ENCODE measurements around the gene OR6C76.
"Not testable (repeated sequence)": the region's sequence is repeated elsewhere in the genome, so short reads cannot be mapped to it uniquely, and the experiment has no call there.

The OR6C76 gene

GRCh38 chr12:55413498-55414388, 12.3 kb upstream of the OR6C76 start:
- H3K4ac ChIP-seq (ENCODE audit: low read depth, low read length); H3K9ac ChIP-seq (ENCODE audit: low read length); H3K27ac ChIP-seq (ENCODE audit: low read depth, low read length); H2BK120ac ChIP-seq (ENCODE audit: insufficient read depth, low read length, poor library complexity); H2BK5ac ChIP-seq (ENCODE audit: low read depth, low read length, poor library complexity); H3K79me2 ChIP-seq (ENCODE audit: control insufficient read depth, insufficient read depth, low read length, poor library complexity); H3K27me3 ChIP-seq (ENCODE audit: insufficient read depth, low read length); H2AK5ac ChIP-seq (ENCODE audit: low read length); H4K12ac ChIP-seq (ENCODE audit: low read depth, low read length); H2AFZ ChIP-seq (ENCODE audit: insufficient read depth, low read length, poor library complexity); H4K8ac ChIP-seq (ENCODE audit: low read depth, low read length); H3K4me2 ChIP-seq (ENCODE audit: low read length); H3K79me1 ChIP-seq (ENCODE audit: low read length); H4K91ac ChIP-seq (ENCODE audit: low read depth, low read length); H3K4me1 ChIP-seq (ENCODE audit: control insufficient read depth in 1 of 2, insufficient read depth in 2 of 2, low read length in 2 of 2); H3K9me3 ChIP-seq (ENCODE audit: insufficient read depth, low read depth, low read length); H3K14ac ChIP-seq (ENCODE audit: low read length); H2BK12ac ChIP-seq (ENCODE audit: low read length); H3K23ac ChIP-seq (ENCODE audit: low read length); H3K18ac ChIP-seq (ENCODE audit: low read length); H3K4me3 ChIP-seq (ENCODE audit: low read depth, low read length); H3K36me3 ChIP-seq (ENCODE audit: control insufficient read depth in 1 of 2, insufficient read depth in 2 of 2, low read length in 2 of 2): not testable (repeated sequence)
- WGBS (ENCODE audit: extremely low coverage, insufficient coverage, insufficient read length), result no CpG with 5 or more reads among the region's 6 CpGs
- DNase-seq, result peak in 1 of 2 donors; percentile 29

GRCh38 chr12:55414396-55414823, 11.6 kb upstream of the OR6C76 start:
- DNase-seq, result peak in 1 of 2 donors; percentile 32
- not testable (repeated sequence) for H3K27ac ChIP-seq (ENCODE audit: low read depth, low read length); H2AK5ac ChIP-seq (ENCODE audit: low read length); H3K4me1 ChIP-seq (ENCODE audit: control insufficient read depth in 1 of 2, insufficient read depth in 2 of 2, low read length in 2 of 2); H2BK12ac ChIP-seq (ENCODE audit: low read length); H4K91ac ChIP-seq (ENCODE audit: low read depth, low read length); H3K23ac ChIP-seq (ENCODE audit: low read length); H4K8ac ChIP-seq (ENCODE audit: low read depth, low read length); H3K36me3 ChIP-seq (ENCODE audit: control insufficient read depth in 1 of 2, insufficient read depth in 2 of 2, low read length in 2 of 2); H2BK5ac ChIP-seq (ENCODE audit: low read depth, low read length, poor library complexity); H3K27me3 ChIP-seq (ENCODE audit: insufficient read depth, low read length); H3K9ac ChIP-seq (ENCODE audit: low read length); H3K79me1 ChIP-seq (ENCODE audit: low read length); H4K12ac ChIP-seq (ENCODE audit: low read depth, low read length); H3K79me2 ChIP-seq (ENCODE audit: control insufficient read depth, insufficient read depth, low read length, poor library complexity); H3K4me2 ChIP-seq (ENCODE audit: low read length); H2AFZ ChIP-seq (ENCODE audit: insufficient read depth, low read length, poor library complexity); H3K4ac ChIP-seq (ENCODE audit: low read depth, low read length); H2BK120ac ChIP-seq (ENCODE audit: insufficient read depth, low read length, poor library complexity); H3K18ac ChIP-seq (ENCODE audit: low read length); H3K14ac ChIP-seq (ENCODE audit: low read length); H3K9me3 ChIP-seq (ENCODE audit: insufficient read depth, low read depth, low read length); H3K4me3 ChIP-seq (ENCODE audit: low read depth, low read length)
- no CpG with 5 or more reads among the region's 11 CpGs for WGBS (ENCODE audit: extremely low coverage, insufficient coverage, insufficient read length)

- H4K91ac ChIP-seq (ENCODE audit: low read depth, low read length); H2AFZ ChIP-seq (ENCODE audit: insufficient read depth, low read length, poor library complexity); H3K4me2 ChIP-seq (ENCODE audit: low read length); H3K14ac ChIP-seq (ENCODE audit: low read length); H2BK12ac ChIP-seq (ENCODE audit: low read length); H3K23ac ChIP-seq (ENCODE audit: low read length); H2AK5ac ChIP-seq (ENCODE audit: low read length); H3K36me3 ChIP-seq (ENCODE audit: control insufficient read depth in 1 of 2, insufficient read depth in 2 of 2, low read length in 2 of 2); H3K4ac ChIP-seq (ENCODE audit: low read depth, low read length); H2BK5ac ChIP-seq (ENCODE audit: low read depth, low read length, poor library complexity); H3K18ac ChIP-seq (ENCODE audit: low read length); H3K9me3 ChIP-seq (ENCODE audit: insufficient read depth, low read depth, low read length); H3K27ac ChIP-seq (ENCODE audit: low read depth, low read length); H3K9ac ChIP-seq (ENCODE audit: low read length); H3K4me3 ChIP-seq (ENCODE audit: low read depth, low read length); H3K4me1 ChIP-seq (ENCODE audit: control insufficient read depth in 1 of 2, insufficient read depth in 2 of 2, low read length in 2 of 2); H3K27me3 ChIP-seq (ENCODE audit: insufficient read depth, low read length); H4K12ac ChIP-seq (ENCODE audit: low read depth, low read length); DNase-seq; H3K79me1 ChIP-seq (ENCODE audit: low read length); H2BK120ac ChIP-seq (ENCODE audit: insufficient read depth, low read length, poor library complexity); H4K8ac ChIP-seq (ENCODE audit: low read depth, low read length); H3K79me2 ChIP-seq (ENCODE audit: control insufficient read depth, insufficient read depth, low read length, poor library complexity): not testable (repeated sequence)
- WGBS (ENCODE audit: extremely low coverage, insufficient coverage, insufficient read length), result no CpG with 5 or more reads among the region's 34 CpGs
These were observed 11.2 kb upstream of the OR6C76 start for GRCh38 chr12:55414889-55415288.

GRCh38 chr12:55416961-55417360, 9.1 kb upstream of the OR6C76 start:
- no peak overlapping the region for H2AK5ac ChIP-seq (ENCODE audit: low read length)

More at GRCh38 chr12:55416961-55417360, 9.1 kb upstream of the OR6C76 start:
- Histone ChIP-seq H3K23ac (ENCODE audit: low read length) (no peak overlapping the region), H3K9me3 (ENCODE audit: insufficient read depth, low read depth, low read length) (no peaks in the 10 kb centered on the region), H3K4ac (ENCODE audit: low read depth, low read length) (no peak overlapping the region), H3K79me2 (ENCODE audit: control insufficient read depth, insufficient read depth, low read length, poor library complexity) (no peaks in the 10 kb centered on the region), H2AFZ (ENCODE audit: insufficient read depth, low read length, poor library complexity) (no peak overlapping the region), H4K12ac (ENCODE audit: low read depth, low read length) (no peak overlapping the region), H3K4me1 (ENCODE audit: control insufficient read depth in 1 of 2, insufficient read depth in 2 of 2, low read length in 2 of 2) (peaks cover 3 to 4% of the 10 kb centered on the region in 2 experiments), H3K18ac (ENCODE audit: low read length) (no peak overlapping the region), H2BK12ac (ENCODE audit: low read length) (no peak overlapping the region), H2BK5ac (ENCODE audit: low read depth, low read length, poor library complexity) (no peak overlapping the region), H4K91ac (ENCODE audit: low read depth, low read length) (no peak overlapping the region), H3K27ac (ENCODE audit: low read depth, low read length) (no peak overlapping the region), H3K14ac (ENCODE audit: low read length) (no peak overlapping the region), H3K4me2 (ENCODE audit: low read length) (no peak overlapping the region), H4K8ac (ENCODE audit: low read depth, low read length) (no peak overlapping the region), H3K4me3 (ENCODE audit: low read depth, low read length) (no peak overlapping the region), H3K36me3 (ENCODE audit: control insufficient read depth in 1 of 2, insufficient read depth in 2 of 2, low read length in 2 of 2) (no peaks in the 10 kb centered on the region), H3K79me1 (ENCODE audit: low read length) (no peaks in the 10 kb centered on the region), H2BK120ac (ENCODE audit: insufficient read depth, low read length, poor library complexity) (no peak overlapping the region), H3K27me3 (ENCODE audit: insufficient read depth, low read length) (no peaks in the 10 kb centered on the region), H3K9ac (ENCODE audit: low read length) (no peak overlapping the region)
- DNase-seq, result peak in 1 of 2 donors; percentile 87
- WGBS (ENCODE audit: extremely low coverage, insufficient coverage, insufficient read length), result no CpG with 5 or more reads among the region's 1 CpG
